Activated CD4-positive, alpha-beta T cell treated with anti-CD3 and anti-CD28 coated beads, Interleukin-2, amount 50 U/mL, for 4 hours (primary cell): ENCODE data around the gene MYO10.

Experiments used
- DNase-seq, 2 experiments: peaks; one replicate each; pipeline ENCODE4 v3.0.0-alpha.2; 2020

MYO10 gene

DNA sequence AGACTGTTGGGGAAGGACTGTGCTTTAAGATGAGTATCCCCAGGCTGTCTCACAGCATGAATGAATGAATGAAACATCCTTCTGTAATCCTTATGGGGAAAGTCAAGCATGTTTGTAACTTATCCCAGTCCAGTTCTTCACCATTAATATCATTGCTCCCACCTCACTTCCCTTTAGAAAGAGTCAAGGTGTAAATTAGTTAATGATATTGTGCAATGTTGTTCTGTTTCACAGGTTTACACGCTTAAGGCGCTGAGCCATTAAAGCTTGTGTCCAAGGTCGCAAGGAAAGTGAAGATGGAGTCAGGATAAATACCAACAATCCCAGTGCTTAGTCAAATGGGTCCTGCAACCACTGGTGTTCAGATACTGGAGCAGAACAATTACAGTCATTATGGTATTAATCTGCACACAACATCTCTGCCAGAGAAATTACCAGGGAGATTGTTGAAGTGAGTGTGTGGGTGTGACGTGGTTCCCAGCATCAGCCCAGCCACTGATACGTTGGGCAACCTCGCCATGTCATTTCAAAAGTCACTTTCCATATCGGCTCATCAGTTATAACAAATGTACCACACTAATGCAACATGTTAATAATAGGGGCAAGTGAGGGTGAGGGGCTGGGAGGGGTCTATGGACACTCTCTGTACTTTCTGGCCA lies 1.5 kb upstream of the MYO10 start:
- no peak for DNase-seq

DNA sequence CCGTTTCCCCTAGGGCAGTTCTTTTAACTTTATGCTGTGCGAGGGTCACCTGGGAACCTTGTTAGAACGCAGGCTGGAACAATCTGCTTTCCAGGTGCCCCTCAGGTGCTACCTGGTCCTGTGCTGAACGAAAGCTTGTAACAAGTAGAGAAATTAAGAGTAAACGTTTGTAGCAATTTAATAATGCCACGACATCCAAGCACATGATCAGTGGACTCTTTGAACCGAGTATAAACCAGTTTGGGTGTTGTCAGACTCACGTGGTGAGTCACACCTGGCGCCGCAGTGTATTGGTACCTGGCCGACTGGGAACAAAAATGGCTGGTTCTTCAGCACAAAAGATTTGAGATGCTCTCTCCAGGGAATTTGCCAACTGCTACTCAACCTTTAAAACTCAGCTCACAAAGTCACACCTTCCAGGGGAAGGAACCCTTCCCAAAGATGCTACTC lies 926 bp upstream of the MYO10 start:
- no peak for DNase-seq

DNA sequence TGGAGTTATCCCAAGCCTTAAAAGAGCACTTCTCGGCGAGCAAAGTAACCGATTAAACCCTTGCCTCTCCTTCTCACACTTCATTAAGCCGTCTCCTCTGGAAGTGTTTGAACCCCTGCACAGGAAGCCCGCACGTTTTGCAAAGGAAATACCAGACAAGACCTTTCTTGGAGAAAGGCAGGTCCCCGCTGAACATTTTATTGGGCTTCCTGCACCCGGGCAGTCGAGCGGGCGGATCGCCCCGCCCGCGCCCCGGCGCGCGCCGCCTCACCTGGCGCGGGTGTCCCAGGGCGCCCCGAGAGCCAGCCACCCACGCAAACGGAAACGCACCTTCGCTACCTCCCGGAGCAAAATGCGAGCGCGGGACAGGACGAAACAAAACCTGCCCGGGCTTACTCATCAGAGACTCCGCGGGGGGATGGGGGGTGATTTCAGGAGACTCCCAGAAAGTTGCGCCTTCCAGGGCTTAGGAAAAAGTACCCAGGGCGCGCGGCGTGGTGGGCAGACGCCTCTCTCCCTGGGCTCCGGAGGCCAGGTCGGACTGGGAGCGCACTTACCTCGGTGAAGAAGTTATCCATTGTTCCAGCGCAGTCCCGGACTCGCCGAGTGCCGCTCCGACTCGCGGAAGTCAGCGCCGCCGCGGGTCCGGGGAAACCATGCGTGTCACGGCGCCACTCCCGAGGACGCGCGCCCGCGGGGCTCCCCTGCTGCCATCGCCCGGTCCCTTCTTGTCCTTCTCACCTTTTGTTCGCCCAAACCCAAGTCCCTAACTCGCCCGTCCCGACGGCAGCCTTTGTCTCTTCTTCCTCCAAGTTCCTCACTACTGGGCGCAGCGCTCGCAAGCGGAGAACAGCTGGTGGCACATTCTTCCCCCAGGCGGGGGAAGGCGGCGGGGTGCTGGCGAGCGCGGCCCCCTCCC lies 598 bp downstream of the MYO10 start:
- no peak for DNase-seq

DNA sequence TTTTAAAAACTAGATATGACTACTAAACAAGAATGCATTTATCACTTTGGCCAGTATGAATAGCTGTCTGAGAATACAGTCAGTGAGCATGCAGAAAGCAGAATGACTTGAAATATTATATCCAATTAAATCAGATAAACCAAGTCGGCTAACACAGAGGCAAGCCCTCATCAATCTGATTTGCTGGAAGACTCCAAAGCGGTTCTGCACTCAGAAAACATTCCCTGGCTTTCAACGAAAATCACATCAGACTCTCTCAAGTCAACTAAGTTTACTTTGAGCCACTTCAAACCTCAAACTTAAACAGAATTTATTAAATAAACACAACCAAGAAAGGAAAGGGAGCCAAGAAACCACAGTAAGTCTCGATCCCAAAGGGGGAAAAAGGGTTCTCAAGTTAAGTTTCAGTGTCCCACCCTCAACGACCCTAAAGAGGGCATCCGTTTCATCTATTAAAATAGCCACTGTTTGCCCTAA lies 1.4 kb downstream of the MYO10 start:
- no peak for DNase-seq

DNA sequence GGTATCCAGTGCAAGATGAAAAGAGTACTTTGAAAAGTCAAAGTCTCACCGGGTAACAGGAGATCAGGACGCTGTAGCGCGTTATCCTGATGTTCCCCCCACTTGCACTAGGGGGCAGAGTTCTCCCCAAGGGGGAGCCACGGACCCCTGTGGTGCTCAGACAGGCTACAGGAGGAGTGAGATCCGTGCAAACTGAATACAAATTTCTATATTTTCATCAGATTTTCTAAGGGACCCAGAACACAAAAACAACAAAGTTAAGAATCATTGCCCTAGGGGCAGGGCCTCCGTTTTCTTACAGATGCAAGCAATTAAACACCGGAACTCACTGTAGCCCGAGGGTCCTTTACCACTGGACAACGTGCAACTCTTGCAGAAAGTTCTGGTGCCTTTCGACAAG lies 2.0 kb downstream of the MYO10 start:
- DNase-seq, result no peak

DNA sequence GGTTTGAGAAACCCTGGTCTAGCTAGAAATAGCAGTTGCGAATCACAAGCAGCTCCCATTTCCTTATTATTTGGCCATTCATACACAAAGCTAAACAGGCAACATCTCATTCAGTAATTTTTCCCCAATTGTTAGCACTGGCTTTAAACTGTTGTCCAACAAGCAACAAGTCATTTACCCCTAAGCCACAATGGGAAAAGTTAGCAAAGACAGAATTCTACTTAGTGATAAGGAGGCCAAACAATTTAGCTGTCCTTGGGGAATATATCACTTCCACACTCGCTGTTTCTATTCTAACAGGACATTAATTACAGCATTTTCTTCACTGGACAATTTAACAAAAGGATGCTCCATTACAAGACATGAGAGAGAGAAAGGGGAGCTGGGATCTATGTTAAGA lies 2.8 kb downstream of the MYO10 start:
- no peak for DNase-seq

DNA sequence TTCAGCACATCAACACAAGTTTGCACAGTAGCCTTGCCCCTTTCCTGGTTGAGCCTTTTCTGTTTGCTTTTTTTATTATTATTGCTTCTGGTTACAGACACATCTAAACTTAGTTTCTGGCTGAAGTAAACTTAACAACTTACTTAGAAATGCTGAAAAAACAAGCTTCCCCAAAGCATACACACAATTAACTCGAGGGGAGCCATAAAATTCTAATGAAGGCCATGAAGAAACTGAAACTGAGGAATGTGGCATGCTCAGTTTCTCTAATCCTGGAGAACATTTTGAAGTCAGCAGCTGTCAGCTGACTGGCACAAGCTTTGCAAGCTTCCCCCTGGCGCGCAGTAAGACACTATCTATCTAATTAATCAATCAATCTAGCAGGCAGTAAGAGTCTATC lies 3.7 kb downstream of the MYO10 start:
- DNase-seq, result no peak

DNA sequence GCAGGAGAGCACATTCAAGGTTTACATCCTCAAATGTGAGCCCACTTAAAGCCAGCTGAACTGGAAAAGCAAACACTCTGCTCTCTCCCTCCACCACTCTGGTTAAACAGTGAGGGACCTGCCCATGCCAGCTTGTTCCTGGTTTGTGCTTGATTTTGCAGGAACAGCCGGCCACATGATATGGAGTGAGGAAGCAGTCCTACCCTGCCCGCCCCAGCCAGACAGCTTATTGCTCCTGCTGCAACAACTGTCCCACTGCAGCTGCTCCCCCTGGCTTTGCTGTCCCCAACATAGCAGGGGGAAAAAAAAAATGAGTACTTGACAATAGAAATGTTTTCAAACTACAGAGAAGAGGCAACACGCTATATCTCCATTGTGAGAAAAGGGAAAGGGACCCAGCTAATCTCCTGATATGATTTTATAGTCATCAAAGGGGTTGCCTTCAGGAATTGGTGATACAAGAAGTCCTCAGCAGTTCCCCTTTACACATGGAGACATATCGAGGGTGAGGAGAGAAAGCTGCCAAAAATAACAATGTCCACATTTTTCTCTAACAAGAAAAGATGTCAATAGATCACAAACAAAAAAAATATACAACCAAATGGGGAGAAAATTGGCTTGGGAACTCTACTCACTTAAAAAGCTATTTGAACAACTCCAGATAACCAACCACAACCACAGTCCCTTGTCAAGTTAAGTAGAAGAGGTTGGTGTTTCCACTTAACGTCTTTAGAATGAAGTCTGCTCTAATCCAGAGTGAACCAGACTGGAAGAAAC lies 4.6 kb downstream of the MYO10 start:
- DNase-seq, result no peak

DNA sequence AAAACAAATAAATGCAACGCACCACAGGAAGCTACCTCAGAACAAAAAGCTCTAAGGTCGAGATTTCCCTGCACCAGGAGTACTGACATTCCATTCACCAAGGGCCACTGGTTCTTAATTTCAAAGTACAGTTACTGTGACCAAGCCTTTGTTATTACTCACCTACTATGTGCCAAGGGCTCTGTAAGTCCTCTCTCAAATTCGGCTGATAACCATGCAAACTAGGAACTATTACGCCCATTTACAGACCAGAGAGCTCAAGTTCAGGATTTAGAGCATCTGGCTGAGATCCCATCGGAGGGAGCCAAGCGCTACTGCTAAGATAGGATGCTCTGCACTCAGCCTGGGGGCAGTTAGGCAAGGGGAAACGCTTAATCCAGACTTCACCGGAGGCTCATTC lies 5.6 kb downstream of the MYO10 start:
- DNase-seq, result no peak

DNA sequence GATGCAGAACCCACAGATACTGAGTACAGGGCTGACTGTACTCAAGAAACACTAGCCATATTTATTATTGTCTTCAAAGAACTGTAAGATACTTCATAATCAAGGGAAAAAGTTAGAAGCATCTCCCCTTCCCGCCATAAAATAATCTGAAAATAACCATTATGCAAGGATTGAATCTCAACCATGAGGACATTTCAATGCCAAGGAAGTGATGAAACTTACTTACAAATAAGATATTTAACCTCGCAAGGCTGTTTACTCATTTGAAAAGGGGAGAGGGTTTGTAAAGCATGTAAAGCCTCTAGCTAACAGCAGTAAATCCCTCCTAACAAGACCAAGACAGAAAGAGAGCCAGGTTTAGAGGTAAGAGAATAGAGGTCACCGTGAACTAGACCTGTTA lies 6.3 kb downstream of the MYO10 start:
- DNase-seq, result no peak

DNA sequence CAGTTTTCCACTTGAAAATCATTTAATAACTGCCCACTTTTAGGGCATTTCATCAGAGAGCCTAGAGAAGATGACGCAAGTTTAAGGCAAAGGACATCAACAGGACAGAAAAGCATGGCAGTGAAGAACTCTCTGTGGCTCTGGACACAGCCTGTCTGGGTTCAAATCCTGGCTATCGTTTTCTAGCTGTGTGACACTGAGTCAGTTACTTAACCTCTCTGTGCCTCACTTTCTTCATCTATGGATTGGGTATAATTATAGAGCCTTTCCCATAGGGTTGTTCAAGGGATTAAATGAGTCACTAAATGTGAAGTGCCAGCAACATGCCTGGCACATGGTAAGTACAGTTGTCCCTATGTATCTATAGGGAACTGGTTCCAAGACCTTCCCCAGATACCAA lies 6.7 kb downstream of the MYO10 start:
- no peak for DNase-seq

DNA sequence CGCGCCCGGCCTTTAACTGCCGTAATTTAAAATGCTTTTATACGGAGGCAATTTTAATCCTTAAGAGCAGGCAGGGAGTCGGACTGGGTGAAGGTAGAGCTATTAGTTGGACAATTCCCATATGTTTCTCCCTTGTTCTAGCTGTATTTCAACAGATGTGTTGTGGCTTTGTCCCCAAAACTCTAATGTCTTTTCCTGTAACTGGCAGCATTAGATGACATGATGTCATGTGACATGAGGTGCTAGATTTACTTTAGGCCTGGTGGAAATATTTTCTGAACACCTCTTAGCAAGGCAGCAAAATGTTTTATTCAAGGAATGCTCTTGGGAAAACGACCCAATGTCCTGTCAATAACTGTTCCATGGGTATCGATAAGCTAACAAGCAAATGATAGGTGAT lies 8.5 kb downstream of the MYO10 start:
- no peak for DNase-seq

DNA sequence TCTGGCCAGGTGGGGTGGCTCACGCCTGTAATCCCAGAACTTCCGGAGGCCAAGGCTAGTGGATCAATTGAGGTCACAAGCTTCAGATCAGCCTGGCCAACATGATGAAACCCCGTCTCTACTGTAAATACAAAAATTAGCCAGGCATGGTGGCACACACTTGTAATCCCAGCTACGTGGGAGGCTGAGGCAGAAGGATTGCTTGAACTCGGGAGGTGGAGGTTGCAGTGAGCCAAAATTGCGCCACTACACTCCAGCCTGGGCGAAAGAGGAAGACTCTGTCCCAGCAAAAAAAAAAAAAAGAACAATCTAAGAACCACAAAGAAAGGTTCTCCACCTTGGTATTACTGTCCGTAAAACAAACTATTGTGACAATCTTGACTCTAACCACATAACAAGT lies 9.7 kb downstream of the MYO10 start:
- DNase-seq, result no peak

DNA sequence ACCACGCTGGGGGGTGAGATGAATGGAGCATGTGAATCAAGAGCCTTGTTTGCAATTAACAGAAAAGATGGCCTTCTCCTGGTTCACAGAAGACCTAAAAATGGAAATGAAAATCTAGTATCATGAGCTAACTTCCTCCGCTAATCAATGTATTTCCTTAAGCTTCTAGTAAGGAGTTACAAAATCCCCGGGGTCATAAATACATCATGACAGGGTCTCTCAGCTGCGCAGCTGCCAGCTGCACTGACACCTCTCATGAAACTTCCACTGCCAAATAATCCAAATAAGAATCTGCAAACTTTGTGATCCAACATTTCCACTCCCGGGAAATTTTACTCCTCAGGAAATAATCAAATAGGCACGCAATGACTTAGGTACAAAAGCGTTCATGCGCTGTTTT lies 11.9 kb downstream of the MYO10 start:
- DNase-seq, result no peak

DNA sequence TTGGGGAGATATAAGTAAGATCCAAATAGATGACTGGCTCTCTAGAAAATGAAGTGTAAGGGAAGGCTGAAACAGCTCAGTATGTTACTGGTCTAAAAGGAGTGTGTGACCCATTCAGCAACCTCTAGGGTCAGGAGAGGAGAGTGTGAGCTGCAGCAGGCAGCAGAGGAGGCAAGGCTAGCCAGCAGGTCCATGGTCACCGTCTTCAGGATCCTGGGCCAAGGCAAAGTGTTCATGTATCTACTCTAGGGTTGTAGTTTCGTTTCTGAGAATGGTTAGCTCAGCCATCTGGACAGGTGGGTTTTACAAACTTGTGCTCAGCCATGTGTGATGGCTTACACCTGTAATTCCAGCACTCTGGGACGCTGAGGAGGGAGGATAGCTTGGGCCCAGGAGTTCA lies 13.7 kb downstream of the MYO10 start:
- DNase-seq, result no peak

DNA sequence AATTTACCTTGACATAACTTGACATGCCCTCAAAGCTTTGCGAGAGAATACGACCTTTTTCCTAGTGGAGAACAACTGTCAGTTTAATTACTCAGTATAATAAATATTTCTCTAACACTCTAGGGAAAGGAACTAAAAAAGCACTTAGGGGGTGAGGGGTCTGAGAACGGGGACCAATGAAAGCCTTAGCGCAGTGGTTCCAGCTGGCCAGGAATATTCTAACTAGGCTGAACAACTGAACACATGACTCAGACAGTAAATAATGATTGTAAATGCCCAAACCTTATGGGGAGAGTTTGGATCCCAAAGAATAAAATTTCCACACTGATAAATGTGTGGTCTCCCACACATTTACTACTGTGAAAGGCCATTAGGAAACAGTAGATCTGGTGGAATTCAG lies 14.9 kb downstream of the MYO10 start:
- no peak for DNase-seq

DNA sequence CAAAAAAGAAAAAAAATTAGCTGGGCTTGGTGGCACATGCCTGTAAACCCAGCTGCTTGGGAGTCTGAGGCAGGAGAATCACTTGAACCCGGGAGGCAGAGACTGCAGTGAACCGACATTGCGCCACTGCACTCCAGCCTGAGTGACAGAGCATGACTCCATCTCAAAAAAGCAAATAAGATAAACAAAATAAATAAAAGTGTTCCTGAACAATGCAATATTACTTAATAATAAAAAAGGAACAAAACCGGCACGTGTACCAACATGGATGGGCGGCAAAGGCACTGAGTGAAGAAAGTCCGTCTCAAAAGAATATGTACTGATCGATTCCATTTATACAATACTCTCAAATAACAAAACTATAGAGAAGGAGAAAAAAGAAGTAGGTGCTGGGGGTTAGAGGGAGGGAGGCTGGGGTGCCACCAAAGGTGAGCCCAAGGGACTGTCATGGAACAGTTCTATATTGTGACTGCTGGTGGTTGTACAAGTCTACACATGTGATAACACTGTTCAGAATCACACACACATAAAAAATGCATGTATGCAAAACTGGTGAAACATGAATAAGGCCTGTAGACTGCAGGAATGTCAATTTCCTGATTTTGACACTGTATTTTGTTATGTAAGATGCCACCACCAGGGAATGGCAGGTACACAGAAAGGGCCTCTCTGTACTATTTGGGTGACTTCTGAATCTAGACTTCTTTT lies 15.8 kb downstream of the MYO10 start:
- DNase-seq, result no peak

DNA sequence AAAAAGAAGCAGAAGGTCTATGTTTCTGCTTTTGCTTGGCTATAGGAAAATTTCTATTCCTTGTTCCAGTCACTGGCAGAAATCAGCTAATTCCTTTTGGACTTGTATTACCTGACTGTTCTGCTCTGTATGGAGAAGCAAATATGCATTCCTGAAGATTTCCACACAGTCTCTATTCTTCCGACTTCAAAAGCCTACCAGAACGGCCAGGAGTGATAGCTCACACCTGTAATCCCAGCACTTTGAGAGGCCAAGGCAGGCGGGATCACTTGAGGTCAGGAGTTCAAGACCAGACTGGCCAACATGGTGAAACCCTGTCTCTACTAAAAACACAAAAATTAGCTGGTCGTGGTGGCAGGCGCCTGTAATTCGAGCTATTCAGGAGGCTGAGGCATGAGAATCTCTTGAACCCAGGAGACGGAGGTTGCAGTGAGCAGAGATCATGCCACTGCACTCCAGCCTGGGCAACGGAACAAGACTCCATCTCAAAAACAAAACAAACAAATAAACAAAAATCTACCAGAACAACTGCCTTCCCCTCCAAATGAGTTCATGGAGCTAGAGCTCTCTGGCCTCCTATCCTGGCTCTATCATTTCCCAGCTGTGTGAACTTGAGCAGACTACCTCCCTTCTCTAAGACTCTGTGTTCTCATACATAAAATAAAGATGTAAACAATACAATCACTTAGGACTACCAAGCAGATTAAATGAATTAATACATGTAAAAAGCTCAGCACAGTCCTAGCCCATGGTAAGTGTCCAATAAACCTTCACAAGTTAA lies 17.0 kb downstream of the MYO10 start:
- no peak for DNase-seq

DNA sequence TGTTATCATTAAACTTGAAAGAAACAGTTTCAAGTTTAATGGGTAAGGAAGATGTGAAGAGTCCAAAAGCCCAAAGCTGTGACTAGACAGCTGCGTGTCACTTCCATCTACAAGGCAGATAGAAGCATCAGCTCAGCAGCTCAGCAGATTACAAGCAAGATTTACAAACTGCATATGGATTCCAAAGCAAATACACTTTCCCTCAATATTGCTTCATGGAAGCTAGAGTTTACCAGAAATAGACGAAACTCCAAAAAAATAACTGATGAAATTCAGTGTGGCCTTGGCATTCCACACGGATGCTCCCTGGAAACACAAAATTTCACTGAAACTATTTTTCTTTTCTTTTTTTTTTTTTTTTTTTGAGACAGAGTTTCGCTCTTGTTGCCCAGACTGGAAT lies 17.9 kb downstream of the MYO10 start:
- DNase-seq, result no peak

DNA sequence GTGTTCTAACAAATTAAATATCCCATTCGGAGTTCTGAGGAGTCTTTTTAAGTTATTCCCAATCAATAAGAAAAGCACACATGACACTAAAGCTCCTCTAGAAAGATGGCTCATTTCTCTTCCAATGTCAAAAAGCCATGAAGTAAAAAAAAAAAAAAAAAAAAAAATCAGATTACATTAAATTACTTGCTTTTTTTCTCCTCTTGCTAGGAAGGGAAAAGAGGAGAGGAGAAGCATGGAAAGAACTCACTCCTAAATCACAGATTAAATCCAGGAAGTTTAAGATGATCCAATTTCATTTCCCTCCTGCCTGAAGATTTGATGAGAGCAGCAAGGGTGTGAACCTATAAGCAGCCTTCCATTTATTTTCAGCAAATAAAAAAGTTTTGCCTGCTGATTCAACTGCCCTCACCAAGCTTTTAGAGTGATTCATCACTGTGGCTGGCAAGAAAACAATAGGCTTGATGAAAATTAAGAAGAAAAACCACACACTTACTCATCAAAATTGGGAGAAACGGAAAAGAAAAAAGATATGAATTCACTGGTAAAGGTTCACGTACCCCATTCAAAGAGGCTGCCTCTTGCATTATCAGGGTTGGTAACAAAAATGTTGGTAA lies 19.7 kb downstream of the MYO10 start:
- no peak for DNase-seq

DNA sequence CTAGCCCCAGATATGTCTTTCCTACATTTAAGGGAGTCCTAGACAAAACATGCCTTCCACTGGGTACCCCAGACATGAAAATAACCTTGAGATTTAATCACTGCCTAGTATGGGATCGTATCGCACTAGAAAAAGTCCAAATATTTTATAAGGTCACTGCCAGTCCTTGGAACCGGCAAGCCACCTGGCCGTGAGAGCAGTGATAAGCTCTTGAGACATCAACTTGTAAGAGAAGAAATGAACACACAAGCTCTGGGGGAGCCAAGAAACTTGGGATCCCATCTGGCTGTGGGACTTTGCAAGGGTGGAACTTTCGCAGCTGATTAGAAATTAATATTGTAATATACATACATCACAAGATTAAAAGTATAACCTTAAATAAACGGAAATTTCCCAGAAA lies 21.5 kb downstream of the MYO10 start:
- no peak for DNase-seq

DNA sequence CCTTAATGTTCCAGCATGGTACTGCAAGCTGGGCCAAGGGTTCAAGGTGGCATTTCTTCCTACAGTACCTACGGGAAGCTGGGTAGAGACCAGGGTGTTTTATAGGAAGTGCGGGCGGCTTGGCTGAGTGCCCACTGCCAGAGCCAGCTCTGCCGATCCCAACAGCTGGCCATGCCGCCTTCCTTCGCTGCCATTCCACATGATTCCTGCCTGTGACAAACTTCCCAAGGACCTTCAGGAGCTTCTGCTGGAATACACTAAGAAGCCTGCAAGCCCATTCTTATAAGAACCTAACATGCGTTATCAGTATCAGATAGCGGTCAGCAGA lies 22.0 kb downstream of the MYO10 start:
- DNase-seq, result no peak
